Left lobe of liver (tissue), 2 donors: ENCODE data around the gene DOCK1. TPM values are rescaled to one million over a fixed set of nuclear protein-coding genes. Genes with fewer than 3 reads are reported as not detected.
A peak's percentile ranks its signal among the peaks of the same experiment; 100 is the strongest.

Experiments used
- ATAC-seq: fragments of 200-7000 bp; cut with Tn5 transposase; one replicate; pipeline ENCODE4 v1.9.1; 2020; ENCODE audit warnings: mild to moderate bottlenecking, moderate library complexity
- DNase-seq: peaks from one replicate; pipeline ENCODE4 v3.0.0-alpha.2; 2020; ENCODE audit warnings: low spot score
- total RNA-seq: library from RNA; stranded (reverse); gene quantifications from one replicate; pipeline ENCODE4 v1.2.1, GENCODE V29; 2021
- donor health status: DM: no; HTN: no; CAD: no; lungs with moderate emphysema.
- donor health status: DM: no; HTN: yes; CAD: no.

Gene DOCK1
- total RNA-seq, 1 donor from 2014 or later: 14.7 TPM

- ATAC-seq (no peak), DNase-seq (peak; percentile 22)
Measured at GRCh38 chr10:127028556-127028955, 123.3 kb downstream of the DOCK1 start.

- ATAC-seq: no peak
- DNase-seq: peak; percentile 18
Measured at GRCh38 chr10:127029061-127029460, 123.8 kb downstream of the DOCK1 start.

- DNase-seq (peak; percentile 26), ATAC-seq (no peak)
Measured at GRCh38 chr10:127033216-127034033, 128.2 kb downstream of the DOCK1 start.

DNA sequence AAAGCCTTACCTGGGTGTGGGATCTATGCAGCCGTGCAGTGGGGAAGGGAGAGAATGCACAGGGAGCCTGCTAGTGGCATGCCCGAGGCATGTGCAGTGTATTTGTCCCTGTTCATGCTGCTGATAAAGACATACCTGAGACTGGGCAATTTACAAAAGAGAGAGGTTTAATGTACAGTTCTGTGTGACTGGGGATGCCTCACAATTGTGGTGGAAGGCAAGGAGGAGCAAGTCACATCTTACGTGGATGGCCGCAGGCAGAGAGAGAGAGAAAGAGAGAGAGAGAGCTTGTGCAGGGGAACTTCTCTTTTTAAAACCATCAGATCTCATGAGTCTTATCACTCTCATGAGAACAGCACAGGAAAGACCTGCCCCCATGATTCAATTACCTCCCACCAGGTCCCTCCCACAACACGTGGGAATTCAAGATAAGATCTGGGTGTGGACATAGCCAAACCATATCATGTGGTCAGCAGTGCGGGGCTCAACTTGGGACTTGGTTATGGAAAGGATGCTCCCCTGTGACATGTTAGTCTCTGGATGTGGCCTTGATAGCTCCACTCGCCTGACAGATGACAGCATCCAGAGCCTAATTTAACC, 128.9 kb downstream of the DOCK1 start:
- DNase-seq: peak; percentile 30
- ATAC-seq: no peak

DNA sequence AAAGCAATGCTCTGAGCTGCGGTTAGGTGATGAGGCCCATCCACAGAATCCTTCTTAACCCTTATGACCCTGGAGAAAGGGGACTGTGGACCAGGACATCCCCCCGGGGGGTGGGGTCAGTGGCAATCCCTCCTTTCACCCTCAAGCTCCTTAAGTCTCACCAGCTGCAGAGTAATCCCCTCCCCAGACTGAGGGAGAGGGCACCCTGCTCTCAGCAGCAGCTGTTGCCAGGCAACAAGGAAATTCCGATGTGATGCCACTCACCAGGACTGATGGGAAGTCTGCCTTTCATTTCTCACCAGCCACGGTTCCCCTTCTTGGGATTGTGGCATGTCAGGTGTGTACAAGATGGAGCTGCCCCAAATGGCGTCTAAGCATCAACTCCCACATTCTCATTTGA, 129.6 kb downstream of the DOCK1 start:
- no peak for ATAC-seq
- DNase-seq: peak; percentile 11

GRCh38 chr10:127035827-127036226, 130.6 kb downstream of the DOCK1 start:
- no peak for DNase-seq
- ATAC-seq: no peak

DNA sequence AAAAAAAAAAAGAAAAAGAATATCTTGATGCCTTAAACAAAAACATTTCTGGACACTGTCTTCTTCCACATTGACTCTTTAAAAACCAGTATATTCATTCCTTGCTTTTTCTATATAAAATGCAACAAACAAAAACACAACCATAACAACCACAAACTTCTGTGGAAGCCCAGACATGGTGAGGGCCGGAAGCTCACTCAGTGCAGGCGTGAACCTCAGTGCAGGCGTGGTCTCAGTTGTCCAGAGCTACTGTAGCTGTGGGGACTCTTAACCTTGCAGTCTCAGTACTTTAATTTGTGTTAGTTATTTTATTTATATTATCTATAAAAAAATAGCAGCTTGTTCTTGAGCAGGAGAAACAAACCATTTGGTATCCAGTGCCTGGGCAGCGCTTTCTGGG, 131.8 kb downstream of the DOCK1 start:
- ATAC-seq: no peak
- peak; percentile 0 for DNase-seq

GRCh38 chr10:127039435-127039834, 134.2 kb downstream of the DOCK1 start:
- ATAC-seq (no peak), DNase-seq (peak; percentile 26)

DNA sequence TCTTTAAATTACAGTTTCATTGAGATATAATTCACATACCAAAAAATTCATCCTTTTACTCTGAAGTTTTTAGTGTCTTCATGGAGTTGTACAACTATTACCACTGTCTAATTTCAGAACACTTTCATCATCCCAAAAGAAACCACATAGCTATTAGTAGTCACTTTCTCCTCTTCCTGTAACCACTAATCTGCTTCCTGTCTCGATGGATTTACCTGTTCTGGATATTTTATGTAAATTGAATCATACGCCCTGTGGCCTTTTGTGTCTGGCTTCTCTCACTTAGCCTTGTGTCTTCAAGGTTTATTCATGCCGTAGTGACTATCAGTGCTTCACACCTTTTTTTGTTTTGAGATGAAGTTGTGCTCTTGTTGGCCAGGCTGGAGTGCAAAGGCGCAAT, 135.5 kb downstream of the DOCK1 start:
- ATAC-seq (no peak), DNase-seq (no peak)

GRCh38 chr10:127041552-127041951, 136.3 kb downstream of the DOCK1 start:
- peak; percentile 5 for DNase-seq
- ATAC-seq: no peak

GRCh38 chr10:127043301-127043700, 138.1 kb downstream of the DOCK1 start:
- ATAC-seq (no peak), DNase-seq (no peak)

DNA sequence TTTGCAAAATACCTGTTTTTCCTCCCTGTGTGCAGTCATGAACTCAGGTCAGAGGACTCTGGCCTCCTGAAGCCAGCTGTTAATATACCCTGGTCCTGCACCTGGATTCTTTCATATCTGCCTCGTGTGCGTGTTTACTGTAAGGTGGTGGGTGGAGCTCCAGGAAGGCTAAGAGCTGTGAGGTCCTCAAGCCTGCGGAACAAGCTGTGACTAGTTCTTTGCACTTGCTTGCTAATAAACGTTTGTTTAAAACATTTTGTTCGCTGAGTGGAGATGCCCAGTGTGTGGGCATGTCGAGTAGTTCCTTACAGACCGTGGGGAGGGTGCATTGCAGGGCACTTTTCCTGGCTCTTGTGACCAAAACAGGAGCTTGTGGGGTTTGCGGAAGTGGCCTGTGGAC, 139.0 kb downstream of the DOCK1 start:
- DNase-seq (no peak), ATAC-seq (no peak)

DNA sequence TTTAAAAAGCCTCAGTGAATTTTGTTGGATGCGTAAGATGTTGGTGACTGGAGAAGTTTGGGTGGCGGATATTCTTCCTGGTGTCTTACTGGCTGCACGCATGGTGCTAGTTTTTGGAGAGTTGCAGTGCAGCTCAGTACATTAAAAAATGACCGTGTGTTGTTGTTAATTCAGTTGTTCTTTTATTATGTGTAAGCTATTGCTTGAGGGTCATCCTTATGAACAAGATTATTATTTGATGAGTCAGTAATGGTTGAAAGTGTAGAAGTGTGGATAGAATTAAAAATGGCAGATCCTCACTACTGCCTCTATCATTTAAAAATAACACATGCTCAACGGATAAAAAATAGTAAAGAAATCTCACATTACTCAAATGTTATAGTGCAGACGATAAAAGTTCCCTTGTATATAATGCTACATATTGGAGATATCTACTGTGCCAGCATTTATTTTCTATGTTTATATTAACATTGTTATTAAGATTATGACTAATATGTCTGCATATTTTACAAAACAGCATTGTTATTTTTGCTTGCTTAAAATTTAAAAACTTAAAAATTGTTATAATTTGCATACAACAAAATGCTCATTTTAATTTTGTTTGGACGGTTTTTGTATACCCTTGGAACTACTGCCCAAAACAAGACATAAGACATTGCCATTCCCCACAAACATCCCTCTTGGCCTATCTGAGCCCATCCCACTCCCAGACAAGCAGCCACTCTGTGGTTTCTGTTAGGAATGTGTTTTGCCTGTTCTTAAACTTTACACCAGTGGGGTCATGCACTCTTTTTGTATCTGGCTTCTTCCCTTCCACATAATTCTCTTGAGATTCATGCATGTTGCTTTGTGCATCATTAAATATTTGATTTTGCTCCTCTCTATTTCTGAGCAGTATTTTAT, 142.0 kb downstream of the DOCK1 start:
- no peak for ATAC-seq
- no peak for DNase-seq

DNA sequence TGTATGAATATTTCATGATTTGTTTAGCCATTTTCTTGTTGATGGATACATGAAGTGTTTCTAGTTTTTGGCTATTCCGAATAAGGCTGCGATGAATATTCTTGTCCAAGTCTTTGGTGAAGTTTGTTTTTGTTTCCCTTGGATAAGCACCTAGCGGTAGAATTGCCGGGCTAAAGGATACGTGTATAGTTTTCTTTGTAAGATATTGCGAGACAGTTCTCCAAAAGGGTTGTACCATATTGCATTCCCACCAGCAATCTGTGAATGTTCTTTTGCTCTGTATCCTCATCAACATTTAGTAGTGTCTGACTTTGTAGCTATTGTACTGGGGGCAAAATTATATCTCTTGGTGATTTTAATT, 142.6 kb downstream of the DOCK1 start:
- ATAC-seq: no peak
- no peak for DNase-seq

- DNase-seq: no peak
- no peak for ATAC-seq
Measured at GRCh38 chr10:127048630-127049029, 143.4 kb downstream of the DOCK1 start.

DNA sequence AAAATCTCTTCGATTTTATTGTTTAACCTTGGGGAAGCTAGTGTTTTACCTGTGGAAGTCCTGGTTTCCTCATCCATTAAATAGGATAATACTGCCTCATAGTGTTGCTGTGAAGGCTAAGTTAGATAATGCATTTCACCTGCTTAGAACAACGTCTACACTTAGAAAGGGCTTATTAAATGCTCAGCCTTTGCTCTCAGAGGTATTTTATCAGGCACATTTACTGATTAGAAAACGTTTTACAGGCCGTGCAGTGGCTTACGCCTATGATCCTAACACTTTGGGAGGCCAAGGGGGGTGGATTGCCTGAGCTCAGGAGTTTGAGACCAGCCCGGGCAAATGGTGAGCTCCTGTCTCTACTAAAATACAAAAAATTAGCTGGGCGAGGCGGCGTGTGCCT, 146.8 kb downstream of the DOCK1 start:
- DNase-seq: peak; percentile 2
- ATAC-seq: no peak

DNA sequence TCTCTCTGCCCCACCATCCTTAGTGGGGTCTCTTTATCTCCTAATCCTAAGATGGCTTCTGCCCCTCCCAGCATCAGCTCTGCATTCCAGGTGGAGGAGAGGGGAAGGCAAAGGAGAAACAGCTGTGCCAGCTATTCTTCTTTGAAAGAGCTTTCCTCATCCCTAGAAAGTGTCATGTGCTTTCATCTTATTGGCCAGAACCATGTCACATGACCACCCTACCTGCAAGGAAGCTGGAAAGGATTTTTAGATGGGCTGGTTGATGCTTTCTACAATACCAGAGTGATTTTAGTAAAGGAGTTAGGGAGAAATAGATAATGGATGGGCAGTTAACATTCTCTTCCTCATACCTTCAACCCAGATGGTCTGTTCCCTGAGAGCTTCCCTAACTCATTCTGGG, 150.0 kb downstream of the DOCK1 start:
- ATAC-seq (no peak), DNase-seq (no peak)

GRCh38 chr10:127059314-127059713, 154.1 kb downstream of the DOCK1 start:
- no peak for DNase-seq
- ATAC-seq: no peak

DNA sequence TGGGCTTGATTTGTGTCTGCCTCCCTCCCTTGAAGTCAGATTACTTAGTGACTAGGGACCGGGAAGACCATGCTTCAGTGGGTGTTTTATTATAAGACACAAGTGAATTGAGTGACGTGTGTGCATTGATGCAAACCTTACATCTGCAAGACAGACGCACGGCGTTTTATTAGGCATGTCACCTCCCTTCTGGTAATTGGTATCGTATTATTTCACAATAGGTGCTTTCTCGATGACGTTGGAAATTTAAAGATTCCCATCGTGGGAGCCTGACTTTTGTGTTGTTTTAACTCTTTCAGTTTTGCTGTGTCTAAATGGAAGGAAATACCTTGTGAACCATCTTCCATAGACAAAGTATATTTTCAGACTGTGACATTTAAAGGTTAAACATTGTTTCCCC, 158.5 kb downstream of the DOCK1 start:
- DNase-seq (peak; percentile 6), ATAC-seq (no peak)

DNA sequence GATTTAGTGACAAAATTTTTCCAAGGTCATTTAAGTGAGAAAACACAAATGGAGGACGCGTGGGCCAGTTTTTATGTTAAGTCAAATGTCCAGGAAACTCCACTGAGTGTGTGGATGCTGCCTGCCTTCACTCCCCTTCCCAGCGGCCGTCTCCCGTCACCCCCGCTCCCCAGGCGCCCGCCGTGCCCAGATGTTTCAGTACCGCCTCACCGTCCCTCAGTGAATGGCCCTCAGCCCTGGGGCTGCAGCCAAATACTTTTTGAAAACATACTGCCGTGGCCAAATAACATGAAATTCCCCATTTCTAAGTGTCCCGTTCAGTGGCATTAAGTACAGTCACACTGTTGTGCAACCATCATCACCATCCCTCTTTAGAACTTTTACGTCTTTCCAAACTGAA, 159.2 kb downstream of the DOCK1 start:
- DNase-seq (peak; percentile 27), ATAC-seq (no peak)

DNA sequence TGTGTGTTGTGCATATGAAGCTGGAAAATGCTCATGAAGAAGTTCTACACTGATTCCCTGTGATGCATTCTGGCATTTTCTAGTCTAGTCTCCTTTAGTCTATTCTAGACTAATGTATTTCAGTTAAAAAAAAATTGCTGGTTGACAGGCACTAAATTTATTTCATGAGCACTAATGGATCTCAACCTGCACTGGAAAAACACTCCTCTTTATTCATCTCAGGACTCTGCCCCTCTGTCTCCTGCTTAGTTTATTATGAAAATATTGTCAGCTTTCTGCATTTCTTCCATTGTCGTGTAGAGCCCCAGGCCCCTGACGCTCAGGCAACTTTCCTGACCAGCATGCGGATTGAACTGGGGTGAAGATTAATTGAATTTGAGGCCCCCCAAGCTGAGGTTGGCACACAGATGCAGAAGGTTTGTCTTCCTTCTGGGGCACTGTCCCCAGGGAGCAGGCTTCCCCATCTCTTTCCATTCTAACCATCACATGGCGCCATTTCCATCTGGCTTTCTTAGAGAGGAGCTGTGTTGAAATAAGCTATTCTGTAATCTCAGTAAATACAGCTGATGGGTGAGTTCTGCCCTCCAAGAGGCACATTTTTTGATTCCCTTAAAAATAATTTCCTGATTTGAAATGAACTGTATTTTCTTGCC, 162.4 kb downstream of the DOCK1 start:
- DNase-seq (peak; percentile 15), ATAC-seq (no peak)
